HG02763 (cell line): ENCODE results near the gene GPR149.
"Not testable (repeated sequence)": the region's sequence is repeated elsewhere in the genome, so short reads cannot be mapped to it uniquely, and the experiment has no call there.

Experiments used
- ATAC-seq: cut with Tn5 transposase; IDR thresholded peaks from one replicate; pipeline ENCODE4 v1.9.1; 2021; ENCODE audit warnings: mild to moderate bottlenecking, moderate library complexity; ENCODE audit not compliant: unreplicated experiment

The GPR149 gene, protein sequence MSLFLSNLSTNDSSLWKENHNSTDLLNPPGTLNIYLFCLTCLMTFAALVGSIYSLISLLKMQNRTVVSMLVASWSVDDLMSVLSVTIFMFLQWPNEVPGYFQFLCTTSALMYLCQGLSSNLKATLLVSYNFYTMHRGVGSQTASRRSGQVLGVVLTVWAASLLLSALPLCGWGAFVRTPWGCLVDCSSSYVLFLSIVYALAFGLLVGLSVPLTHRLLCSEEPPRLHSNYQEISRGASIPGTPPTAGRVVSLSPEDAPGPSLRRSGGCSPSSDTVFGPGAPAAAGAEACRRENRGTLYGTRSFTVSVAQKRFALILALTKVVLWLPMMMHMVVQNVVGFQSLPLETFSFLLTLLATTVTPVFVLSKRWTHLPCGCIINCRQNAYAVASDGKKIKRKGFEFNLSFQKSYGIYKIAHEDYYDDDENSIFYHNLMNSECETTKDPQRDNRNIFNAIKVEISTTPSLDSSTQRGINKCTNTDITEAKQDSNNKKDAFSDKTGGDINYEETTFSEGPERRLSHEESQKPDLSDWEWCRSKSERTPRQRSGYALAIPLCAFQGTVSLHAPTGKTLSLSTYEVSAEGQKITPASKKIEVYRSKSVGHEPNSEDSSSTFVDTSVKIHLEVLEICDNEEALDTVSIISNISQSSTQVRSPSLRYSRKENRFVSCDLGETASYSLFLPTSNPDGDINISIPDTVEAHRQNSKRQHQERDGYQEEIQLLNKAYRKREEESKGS

DNA sequence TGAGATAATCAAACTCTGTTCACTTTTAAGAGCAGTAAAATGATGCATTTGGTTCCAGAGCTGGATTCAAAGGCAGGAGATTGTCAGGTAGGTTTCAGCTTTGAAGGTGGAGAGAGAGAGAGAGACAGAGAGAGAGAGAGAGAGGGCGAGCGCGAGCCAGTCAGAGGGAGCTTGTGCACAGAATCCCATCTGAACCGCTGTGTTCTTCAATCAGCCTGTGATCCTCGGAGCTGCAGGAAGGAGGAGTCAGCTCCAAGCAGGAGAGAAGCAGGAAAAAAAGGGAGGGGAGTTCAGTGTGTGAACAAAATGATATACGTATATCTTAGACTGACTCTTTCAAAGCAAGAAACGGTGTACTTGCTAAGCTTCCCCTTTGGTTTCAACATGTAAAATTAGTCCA, at the start of gene GPR149:
TSS of gene GPR149 (minus strand) at position 177 of the 400 bp plus-strand sequence. CDS start 575 bp downstream, outside the sequence.
- ATAC-seq = no peak

DNA sequence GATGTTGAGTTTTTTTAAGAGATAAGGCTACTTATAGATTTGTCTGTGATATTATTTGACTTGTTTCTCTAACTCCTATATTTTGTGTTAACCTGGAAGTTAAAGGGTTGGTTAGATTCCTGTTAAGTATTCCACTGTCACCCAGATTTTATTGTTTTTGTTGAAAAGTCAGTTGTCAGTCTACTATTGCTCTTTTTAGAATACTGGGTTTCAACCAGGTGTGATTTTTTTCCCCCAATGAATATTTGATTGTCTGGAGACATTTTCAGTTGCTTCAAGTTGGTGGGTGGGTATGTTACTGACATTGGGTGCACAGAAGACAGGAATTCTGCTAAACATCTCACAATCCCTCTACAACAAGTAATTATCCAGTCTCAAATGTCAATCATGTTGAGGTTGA, 43.8 kb upstream of the GPR149 start:
- no peak for ATAC-seq

DNA sequence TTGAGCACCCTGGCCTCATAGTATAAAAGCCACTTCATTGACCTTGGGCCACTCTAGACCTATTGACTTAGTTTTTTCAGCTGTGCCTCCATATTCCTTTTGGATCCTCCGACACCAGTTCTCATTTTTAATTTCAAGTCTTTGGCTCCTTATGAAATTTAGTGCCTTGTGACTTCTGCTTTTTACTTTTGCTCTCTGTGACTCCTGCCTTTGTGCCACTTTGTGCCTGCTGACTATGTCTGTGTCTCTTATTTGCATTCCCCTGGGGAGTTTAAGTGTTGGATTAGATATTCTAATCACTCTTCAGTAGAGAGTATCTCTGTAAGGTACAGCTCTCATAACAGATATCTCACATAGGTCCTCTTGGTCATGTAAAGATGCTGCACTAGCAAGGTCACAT, 39.6 kb upstream of the GPR149 start:
- no peak for ATAC-seq

DNA sequence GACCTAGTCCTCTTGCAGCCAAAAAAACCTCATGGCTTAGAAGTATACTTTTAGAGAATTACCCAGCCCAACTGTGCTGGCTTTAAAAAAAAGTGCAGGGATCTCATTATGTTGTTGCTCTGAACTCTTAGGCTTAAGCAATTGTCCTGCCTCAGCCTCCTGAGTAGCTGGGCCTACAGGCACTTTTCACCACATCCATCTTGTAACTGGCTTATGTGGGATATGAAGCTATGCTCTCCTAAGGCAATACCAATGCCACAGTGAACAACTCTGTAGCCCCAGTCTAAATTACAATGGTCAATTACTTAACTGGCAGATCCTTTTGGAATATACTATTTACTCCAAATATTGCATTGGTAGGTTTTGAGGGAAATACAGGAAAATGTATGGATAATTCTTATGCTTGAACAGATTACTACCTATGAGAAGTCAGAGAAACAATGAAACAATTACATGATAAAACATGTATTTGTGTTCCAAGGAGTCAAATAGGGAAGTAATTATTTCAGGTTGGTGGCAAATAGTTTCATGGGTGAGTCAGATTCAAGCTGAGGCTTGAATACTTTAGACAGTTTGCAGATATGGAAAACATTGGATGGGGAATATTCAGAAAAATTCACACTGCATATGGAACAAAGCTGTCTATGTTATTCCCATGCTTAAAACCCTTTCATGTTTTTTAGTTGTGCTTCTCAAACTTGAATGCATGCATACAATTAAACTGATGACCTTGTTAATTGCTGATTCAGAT, 34.6 kb upstream of the GPR149 start:
- ATAC-seq = no peak

DNA sequence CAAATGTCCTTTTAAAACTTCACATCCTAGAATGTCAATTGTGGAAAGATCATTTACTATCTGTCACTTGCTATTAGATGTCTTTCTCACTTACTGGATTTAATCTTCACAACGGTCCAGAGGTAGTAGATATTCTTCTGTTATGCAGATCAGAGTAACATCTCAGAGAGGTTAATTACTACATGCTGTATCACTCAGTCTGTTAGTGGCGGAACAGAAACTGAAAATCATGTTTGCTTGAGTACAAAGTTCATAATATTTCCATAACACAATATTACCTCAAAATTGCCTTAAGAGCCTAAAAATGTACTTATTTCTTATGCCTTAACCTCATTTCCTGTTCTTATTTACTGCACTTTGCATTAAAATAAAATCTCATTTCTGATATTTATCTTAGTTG, 28.6 kb upstream of the GPR149 start:
- no peak for ATAC-seq

DNA sequence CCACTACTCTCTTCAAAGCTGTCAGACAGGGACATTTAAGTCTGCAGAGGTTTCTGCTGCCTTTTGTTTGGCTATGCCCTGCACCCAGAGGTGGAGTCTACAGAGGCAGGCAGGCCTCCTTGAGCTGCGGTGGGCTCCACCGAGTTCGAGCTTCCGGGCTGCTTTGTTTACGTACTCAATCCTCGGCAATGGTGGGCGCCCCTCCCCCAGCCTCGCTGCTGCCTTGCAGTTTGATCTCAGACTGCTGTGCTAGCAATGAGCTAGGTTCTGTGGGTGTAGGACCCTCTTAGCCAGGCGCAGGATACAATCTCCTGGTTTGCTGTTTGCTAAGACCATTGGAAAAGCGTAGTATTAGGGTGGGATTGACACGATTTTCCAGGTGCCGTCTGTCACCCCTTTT, 9.1 kb upstream of the GPR149 start:
- not testable (repeated sequence) for ATAC-seq

DNA sequence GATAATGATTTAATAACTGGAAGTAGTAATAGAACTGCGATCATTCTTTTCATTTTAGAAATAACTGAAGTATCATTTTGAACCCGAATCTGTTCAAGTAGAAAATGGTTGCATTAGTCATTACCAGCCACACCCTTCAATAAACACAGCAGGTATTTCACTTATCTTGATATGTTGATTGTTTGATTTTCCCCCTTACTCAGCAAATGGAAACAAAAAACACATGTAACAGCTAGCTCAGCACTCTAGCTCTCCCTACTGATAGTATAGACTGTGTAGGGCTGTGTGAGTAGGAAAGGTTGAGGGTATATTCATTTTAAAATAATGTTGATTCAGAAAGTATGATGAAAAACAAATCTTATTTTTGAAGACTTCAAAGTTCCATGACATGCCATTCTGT, 1.1 kb upstream of the GPR149 start:
- no peak for ATAC-seq

DNA sequence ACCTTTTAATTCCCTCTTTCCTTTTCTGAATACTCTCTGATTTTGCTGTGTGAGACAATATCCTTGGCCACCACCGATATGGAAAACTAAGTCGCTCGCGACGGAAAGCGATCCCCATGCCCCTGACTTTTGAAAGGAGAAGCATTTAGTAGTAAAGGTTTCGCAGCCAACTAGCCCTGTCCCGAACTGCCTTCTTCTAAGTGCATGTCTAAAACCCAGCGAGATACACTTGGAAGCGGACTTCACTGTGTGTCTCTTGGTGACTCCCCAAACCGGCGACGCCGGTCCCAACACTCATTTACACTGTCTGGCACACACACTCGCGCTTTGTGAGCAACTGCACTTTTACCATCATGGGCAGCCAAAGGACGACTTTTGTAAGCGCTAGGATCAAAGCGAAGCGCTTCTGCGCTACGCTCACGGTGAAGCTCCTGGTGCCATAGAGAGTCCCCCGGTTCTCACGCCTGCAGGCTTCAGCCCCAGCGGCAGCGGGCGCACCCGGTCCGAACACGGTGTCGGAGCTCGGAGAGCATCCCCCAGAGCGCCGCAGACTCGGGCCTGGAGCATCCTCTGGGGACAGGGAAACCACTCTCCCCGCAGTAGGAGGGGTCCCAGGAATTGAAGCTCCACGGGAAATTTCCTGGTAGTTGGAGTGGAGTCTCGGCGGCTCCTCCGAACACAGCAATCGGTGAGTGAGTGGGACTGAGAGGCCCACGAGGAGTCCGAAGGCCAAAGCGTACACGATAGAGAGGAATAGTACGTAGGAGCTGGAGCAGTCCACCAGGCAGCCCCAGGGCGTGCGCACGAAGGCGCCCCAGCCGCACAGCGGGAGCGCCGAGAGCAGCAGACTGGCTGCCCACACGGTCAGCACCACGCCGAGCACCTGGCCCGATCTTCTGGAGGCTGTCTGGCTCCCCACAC, 1.4 kb downstream of the GPR149 start:
- no peak for ATAC-seq

DNA sequence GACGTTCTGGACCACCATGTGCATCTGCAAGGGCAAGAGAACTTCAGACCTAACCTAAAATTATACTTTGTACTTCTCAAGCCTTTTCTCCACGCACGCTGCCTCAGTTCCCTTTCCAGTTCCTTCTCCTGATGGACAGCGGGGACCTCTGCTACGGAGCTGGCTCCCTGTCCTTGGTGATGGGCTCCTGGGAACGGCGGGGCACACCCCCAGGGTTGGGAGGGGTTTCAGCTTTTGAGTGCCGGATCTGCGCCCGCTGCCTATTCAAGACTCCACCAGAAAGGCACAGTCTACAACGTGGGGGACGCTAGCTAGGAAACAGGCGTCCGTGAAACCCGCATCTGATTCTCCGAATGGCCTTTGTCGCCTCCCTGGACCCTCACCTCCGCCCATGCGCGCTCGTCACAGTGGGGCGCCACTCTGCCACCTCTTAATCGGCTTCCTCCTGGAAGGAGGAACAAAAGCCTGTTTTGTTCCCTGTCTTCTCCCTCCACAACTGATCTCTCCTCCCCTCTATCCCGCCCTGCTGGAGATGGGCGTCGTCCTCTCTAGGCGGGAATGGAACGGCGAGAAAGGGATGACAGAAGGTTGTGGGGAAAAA, 2.2 kb downstream of the GPR149 start:
- no peak for ATAC-seq

DNA sequence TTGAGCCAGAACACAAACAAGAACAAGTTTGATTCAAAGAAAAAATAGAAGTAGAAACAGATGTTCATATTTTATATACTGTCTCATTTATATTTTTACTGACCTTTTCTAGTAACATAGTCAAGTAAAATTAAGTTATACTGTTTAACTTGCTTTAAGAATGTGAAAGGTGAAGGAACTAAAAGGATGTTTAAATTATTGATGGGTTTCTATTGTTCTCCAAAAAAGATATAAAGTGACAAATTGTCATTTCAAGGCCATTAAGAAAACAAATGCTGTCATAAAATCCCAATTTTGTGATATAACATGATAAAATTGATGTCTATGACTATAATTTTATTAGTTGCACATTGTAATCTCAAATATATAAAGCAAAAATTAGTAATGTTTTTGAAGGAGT, 7.3 kb downstream of the GPR149 start:
- no peak for ATAC-seq

DNA sequence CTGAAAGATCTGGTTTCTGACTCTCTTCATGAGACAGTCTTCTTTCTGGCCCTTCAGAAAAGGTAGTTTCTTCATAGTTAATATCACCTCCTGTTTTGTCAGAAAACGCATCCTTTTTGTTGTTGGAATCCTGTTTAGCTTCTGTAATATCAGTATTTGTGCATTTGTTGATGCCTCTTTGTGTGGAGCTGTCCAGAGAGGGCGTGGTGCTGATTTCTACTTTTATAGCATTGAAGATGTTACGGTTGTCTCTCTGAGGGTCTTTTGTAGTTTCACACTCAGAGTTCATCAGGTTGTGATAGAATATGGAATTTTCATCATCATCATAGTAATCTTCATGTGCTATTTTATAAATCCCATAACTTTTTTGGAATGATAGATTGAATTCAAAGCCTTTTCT, 8.9 kb downstream of the GPR149 start:
- ATAC-seq = no peak

DNA sequence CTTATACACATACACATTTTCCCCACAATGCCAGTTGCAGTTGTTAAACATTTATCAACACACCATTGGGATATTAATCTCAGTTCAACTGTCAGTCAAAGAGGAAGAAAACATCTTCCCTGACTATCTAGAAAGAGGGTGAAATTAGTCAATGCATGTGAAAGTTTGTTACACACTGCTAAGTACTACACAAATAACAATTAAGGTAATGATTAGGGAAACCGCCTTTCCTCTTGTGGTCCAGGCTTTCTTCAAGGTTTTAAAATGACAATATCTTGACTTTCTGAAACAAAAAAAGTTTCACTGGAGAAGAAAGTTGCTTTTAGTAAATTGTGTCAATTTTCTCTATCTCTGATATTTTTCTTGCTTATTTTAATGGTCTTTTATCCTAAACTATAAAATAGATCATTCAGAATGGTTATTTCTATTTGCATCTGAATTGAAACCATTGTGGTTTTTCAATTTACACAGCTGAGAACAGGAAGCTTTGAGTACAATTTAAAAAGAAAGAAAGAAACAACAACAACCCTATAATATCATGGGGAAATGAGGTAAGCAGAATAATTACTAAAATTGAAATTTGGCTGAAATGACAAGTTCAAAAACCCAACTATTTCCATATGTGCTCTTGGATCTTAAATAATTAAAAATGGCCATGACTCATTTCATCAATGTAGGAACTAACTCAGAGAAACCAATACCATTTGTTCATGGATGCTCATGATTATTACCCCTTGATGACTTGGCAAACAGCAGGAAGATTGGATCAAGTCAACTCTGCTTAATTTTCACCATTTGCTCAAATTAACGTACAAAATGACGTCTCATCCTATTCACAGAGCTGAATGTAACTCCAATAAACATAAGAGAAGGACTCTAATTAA, 31.7 kb downstream of the GPR149 start:
- peak; percentile 97 for ATAC-seq

DNA sequence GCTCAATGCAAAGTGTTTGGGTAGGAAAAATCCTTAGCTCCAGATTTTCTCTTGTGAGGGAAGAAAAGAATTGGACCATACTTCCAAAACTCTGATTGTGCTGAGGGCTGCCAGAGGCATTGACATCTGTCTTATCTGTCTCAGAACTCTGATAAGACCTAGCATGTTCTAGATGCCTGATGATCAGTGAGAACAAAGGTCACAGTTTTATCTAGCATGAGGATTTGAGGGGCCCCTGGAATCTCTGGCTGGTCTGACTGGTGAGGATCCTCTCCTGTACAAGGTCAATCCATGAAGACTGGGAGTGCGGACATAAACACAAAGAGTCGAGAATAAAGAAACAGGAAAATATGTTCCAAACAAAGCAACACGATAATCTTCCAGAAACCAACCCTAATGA, 40.1 kb downstream of the GPR149 start:
- ATAC-seq = no peak

DNA sequence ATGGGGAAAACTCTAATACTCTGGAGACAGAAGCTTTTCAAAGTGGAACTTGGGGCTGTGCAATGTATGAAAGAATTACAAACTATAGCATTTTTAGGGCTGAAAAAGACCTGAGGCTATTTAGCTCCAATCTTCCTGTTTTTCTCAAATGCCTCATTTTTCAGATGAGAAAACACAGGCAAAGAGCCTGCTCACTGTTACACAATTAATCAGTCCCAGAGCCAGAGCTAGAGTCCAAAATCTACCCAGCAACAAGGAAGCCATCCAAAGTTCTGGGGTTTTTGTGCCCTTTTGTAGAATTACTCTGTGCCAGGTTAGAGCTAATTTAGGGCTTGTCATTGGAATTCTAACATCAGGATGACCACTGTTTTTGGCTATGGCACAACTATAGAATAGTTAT, 45.5 kb downstream of the GPR149 start:
- ATAC-seq = no peak

DNA sequence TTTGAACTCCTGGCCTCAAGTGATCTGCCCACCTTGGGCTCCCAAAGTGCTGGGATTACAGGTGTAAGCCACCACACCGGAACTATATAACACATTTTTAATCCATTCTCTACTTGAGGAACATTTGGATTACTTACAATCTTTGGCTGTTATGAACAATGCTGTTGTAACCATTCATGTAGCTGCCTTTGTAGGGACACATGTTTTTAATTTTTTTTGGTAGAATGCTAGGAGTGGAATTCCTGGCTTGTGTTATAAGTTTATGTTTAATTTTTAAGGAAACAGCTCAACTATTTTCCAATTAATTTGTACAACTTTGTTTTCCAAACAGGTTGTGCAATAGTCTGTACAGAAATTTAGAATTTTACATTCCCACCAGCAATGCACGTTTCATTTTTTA, 51.7 kb downstream of the GPR149 start:
- ATAC-seq = no peak

DNA sequence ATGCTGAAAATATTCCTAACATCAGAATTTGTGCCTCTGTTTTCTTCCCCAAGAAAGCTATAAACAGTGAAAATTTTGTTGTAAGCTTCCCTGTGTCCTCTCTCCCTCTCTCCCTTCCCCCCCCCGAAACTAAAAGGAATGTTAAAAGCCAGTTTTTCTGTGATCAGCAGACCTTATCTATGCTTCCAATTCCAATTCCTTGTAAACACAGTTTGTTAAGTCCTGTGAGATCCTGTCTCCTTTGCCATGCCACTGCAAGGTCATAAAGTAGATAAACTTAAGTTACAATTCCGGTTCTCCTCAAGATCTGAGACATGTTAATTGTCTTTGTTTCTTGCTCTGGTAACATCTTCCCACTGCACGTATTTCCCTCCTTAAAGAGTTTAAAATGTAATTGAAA, 62.8 kb downstream of the GPR149 start:
- no peak for ATAC-seq

DNA sequence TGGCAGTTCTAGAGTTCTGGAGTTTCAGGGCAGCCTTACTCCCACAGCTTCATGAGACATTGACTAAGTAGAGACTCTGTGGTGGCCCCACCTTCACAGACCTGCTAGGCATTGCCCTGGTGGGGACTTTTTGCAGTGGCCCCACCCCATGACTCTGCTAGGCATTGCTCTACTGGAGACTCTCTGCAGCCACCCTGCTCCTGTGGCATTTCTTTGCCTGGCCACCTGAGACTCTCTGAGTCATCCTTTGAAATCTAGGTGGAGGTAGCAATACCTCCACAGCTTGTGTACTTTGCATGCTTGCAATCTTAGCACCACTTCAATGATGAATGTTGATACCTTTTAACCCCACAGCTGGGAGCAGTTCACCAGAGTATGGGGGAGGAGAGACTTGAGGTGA, 65.1 kb downstream of the GPR149 start:
- ATAC-seq = no peak

DNA sequence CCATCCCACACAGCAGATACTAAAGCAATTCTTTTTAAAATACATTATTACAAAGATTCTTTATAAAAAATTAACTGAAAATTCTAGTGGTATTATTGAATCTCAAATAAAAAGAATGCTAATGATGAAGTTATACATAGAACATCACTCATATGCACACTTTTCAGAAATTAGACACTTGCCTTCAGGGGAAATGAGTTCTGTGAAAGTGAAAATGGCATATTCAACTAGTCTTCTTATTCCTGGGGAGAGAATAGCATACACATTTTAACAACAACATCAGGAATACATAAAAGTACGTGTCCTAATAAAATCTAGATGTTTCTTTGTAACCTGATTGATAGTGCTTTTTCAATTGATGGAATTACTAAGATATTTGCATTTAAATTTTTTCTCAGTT, 68.9 kb downstream of the GPR149 start:
- no peak for ATAC-seq

DNA sequence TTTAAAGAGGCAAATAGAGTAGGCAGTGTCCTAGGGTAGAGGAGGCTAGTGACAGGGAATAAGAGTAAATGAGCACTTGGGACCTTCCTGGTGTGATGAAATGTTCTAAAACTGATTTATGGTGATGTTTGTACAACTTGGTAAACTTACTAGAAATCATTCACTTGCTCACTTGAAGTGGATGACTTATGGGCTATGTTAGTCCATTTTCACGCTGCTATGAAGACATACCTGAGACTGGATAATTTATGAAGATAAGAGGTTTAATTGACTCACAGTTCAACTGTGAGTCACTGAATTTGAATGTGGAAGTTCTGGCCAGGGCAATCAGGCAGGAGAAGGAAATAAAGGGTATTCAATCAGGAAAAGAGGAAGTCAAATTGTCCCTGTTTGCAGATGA, 74.0 kb downstream of the GPR149 start:
- ATAC-seq = no peak
